ENCODE results near the gene VN1R5. TPM values are rescaled to one million over a fixed set of nuclear protein-coding genes. Genes with fewer than 3 reads are reported as not detected.

VN1R5 gene
- total and polyA plus RNA-seq, 2 donors (not counting 3 experiments of a cell fraction or from before 2014, with no cell fraction given) = not detected

DNA sequence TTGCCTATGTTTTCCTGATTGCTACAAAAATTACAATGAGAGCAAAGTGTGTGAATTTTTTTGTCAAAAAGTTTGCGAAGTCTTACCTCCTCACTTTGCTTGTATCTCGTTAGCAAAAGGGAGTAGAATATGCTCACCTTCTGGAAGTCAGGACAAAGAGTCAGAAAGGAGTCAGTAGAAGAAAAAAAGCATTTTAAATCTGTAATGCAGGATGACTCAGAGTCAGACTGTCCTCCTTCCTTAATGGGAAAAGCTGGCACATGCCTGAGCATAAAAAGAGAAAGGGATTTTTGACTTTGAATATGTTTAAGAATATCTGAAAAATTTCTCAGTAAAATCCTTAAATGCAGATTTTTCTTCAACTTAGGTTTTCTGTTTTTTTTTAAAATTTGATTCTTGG is 14.2 kb upstream of the VN1R5 start:
- Histone ChIP-seq H3K4me2 (ENCODE audit: insufficient read depth, low read length) (no peak overlapping the region), H4K20me1 (replicated peaks; ENCODE audit: control insufficient read depth, extremely low read depth, insufficient read depth, low read length) (no peaks in the 10 kb centered on the region), H3K27me3 (ENCODE audit: control insufficient read depth in 2 of 2, insufficient read depth in 2 of 2, low read length in 2 of 2) (no peaks in the 10 kb centered on the region), H3K9me1 (replicated peaks; ENCODE audit: control insufficient read depth, extremely low read depth, insufficient read depth, low read length) (no peaks in the 10 kb centered on the region), H3K4me1 (ENCODE audit: control insufficient read depth, extremely low read depth, insufficient read depth, low read length) (no peaks in the 10 kb centered on the region), H3K36me3 (ENCODE audit: control insufficient read depth in 2 of 2, extremely low read depth in 1 of 2, insufficient read depth in 2 of 2, low read length in 2 of 2) (no peaks in the 10 kb centered on the region), H3K9me3 (replicated peaks; ENCODE audit: control insufficient read depth, insufficient read depth, low read length) (no peaks in the 10 kb centered on the region), H3K79me2 (ENCODE audit: control insufficient read depth, insufficient read depth, low read length) (no peaks in the 10 kb centered on the region), H3K27ac (ENCODE audit: insufficient read depth, low read depth, low read length) (no peak overlapping the region), H3K9ac (replicated peaks; ENCODE audit: extremely low read depth, insufficient read depth, low read length) (no peak overlapping the region), H3K4me3 (replicated peaks in 1 of 3; ENCODE audit: insufficient read depth in 1 of 3, low read depth in 1 of 3, low read length in 3 of 3) (no peak overlapping the region), H2AFZ (ENCODE audit: low read depth, low read length) (no peak overlapping the region)
- dilution Hi-C loops (cut with MboI; ENCODE audit: extremely low pct_ligation_motif_present, low sequenced_read_pairs) = no loop called here
- DNase-seq (ENCODE audit: low read depth, low spot score) (no peak), FAIRE-seq (no peak)
- intact Hi-C loops (cut with micrococcal nuclease) = no loop called here
- no TSS peak for BruUV-seq (replicated peaks)
- ChIA-PET CTCF (no interaction called here), POLR2A (no interaction called here)
- TF ChIP-seq MAX (IDR thresholded peaks at IDR 0.05; ENCODE audit: insufficient read depth, insufficient read length) (no peak), GATA2 (IDR thresholded peaks at IDR 0.05; ENCODE audit: insufficient read depth, insufficient read length, low read depth, low read length) (no peak), MYC (IDR thresholded peaks at IDR 0.05; ENCODE audit: low read depth, low read length) (no peak), FOS (IDR thresholded peaks at IDR 0.05; ENCODE audit: borderline replicate concordance, insufficient read depth, low read length) (no peak)
- TF ChIP-seq, protein P1, sequence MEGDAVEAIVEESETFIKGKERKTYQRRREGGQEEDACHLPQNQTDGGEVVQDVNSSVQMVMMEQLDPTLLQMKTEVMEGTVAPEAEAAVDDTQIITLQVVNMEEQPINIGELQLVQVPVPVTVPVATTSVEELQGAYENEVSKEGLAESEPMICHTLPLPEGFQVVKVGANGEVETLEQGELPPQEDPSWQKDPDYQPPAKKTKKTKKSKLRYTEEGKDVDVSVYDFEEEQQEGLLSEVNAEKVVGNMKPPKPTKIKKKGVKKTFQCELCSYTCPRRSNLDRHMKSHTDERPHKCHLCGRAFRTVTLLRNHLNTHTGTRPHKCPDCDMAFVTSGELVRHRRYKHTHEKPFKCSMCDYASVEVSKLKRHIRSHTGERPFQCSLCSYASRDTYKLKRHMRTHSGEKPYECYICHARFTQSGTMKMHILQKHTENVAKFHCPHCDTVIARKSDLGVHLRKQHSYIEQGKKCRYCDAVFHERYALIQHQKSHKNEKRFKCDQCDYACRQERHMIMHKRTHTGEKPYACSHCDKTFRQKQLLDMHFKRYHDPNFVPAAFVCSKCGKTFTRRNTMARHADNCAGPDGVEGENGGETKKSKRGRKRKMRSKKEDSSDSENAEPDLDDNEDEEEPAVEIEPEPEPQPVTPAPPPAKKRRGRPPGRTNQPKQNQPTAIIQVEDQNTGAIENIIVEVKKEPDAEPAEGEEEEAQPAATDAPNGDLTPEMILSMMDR (IDR thresholded peaks at IDR 0.05; ENCODE audit: extremely low read depth in 1 of 2, insufficient read depth in 1 of 2, low read depth in 1 of 2, low read length in 2 of 2) = no peak

GRCh38 chr1:247243524-247244137 is 12.2 kb upstream of the VN1R5 start:
- Histone ChIP-seq H3K9me1 (replicated peaks; ENCODE audit: control insufficient read depth, extremely low read depth, insufficient read depth, low read length) (no peaks in the 10 kb centered on the region), H3K27ac (ENCODE audit: insufficient read depth, low read depth, low read length) (no peak overlapping the region), H3K9ac (replicated peaks; ENCODE audit: extremely low read depth, insufficient read depth, low read length) (no peak overlapping the region), H3K9me3 (replicated peaks; ENCODE audit: control insufficient read depth, insufficient read depth, low read length) (no peaks in the 10 kb centered on the region), H3K4me1 (ENCODE audit: control insufficient read depth, extremely low read depth, insufficient read depth, low read length) (no peaks in the 10 kb centered on the region), H3K4me2 (ENCODE audit: insufficient read depth, low read length) (no peak overlapping the region), H3K4me3 (replicated peaks in 1 of 3; ENCODE audit: insufficient read depth in 1 of 3, low read depth in 1 of 3, low read length in 3 of 3) (no peak overlapping the region), H2AFZ (ENCODE audit: low read depth, low read length) (no peak overlapping the region), H3K36me3 (ENCODE audit: control insufficient read depth in 2 of 2, extremely low read depth in 1 of 2, insufficient read depth in 2 of 2, low read length in 2 of 2) (no peaks in the 10 kb centered on the region), H3K79me2 (ENCODE audit: control insufficient read depth, insufficient read depth, low read length) (no peaks in the 10 kb centered on the region), H4K20me1 (replicated peaks; ENCODE audit: control insufficient read depth, extremely low read depth, insufficient read depth, low read length) (no peaks in the 10 kb centered on the region), H3K27me3 (ENCODE audit: control insufficient read depth in 2 of 2, insufficient read depth in 2 of 2, low read length in 2 of 2) (no peaks in the 10 kb centered on the region)
- CTCF ChIA-PET = no interaction called here
- TF ChIP-seq FOS (IDR thresholded peaks at IDR 0.05; ENCODE audit: borderline replicate concordance, insufficient read depth, low read length) (no peak), MYC (IDR thresholded peaks at IDR 0.05; ENCODE audit: low read depth, low read length) (no peak), POLR2AphosphoS5 (IDR thresholded peaks at IDR 0.05; ENCODE audit: insufficient read depth, low read depth, low read length) (no peak), JUN (IDR thresholded peaks at IDR 0.05; ENCODE audit: borderline replicate concordance, insufficient read depth, insufficient read length, low read depth) (no peak), GATA2 (IDR thresholded peaks at IDR 0.05; ENCODE audit: insufficient read depth, insufficient read length, low read depth, low read length) (no peak), EZH2 (IDR thresholded peaks at IDR 0.05; ENCODE audit: borderline replicate concordance, low read depth, low read length, severe bottlenecking) (no peak), POLR2A (IDR thresholded peaks at IDR 0.05; ENCODE audit: low read depth, low read length) (no peak), MAX (IDR thresholded peaks at IDR 0.05; ENCODE audit: insufficient read depth, insufficient read length) (no peak)
- TF ChIP-seq, protein P1 (IDR thresholded peaks at IDR 0.05; ENCODE audit: extremely low read depth in 1 of 2, insufficient read depth in 1 of 2, low read depth in 1 of 2, low read length in 2 of 2) = no peak
- BruUV-seq (replicated peaks) = no TSS peak
- intact Hi-C loops (cut with micrococcal nuclease) (no loop called here), dilution Hi-C loops (cut with MboI; ENCODE audit: extremely low pct_ligation_motif_present, low sequenced_read_pairs) (no loop called here)
- DNase-seq (ENCODE audit: low read depth, low spot score) (no peak), FAIRE-seq (no peak)
- POLR2A ChIA-PET = no interaction called here

Measured in endothelial cell of umbilical vein (primary cell).